HG03159 (cell line): Measurements from ENCODE around the gene PFN1.

Experiments
- ATAC-seq: cut with Tn5 transposase; IDR thresholded peaks from one replicate; pipeline ENCODE4 v1.9.1; 2021; ENCODE audit warnings: mild to moderate bottlenecking, moderate library complexity; ENCODE audit not compliant: unreplicated experiment

The PFN1 gene

DNA sequence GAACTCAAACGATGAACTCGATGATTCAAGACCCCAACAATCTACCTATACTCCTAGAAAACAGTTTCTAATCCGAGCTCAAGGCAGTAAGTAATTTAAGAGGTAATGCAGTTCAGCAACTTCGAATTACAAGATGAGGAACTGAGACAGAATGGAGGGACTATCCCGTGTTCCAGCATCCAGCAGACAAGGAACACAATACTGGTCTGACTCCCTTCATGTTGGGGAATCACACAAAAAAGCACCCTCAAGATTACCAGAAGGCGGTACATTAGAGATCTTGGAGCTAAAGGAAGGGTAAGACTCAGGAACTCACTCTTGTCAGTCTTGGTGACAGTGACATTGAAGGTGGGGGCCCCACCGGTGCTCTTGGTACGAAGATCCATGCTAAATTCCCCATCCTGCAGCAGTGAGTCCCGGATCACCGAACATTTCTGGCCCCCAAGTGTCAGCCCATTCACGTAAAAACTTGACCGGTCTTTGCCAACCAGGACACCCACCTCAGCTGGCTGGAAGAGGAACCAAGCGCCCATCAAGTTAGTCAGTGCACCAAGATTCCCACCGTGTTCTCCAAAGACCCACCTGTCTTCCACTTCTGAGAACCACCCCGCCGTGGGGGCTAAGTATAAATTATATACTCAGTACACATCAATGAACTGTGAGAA is 1.9 kb downstream of the PFN1 start:
- no peak for ATAC-seq

DNA sequence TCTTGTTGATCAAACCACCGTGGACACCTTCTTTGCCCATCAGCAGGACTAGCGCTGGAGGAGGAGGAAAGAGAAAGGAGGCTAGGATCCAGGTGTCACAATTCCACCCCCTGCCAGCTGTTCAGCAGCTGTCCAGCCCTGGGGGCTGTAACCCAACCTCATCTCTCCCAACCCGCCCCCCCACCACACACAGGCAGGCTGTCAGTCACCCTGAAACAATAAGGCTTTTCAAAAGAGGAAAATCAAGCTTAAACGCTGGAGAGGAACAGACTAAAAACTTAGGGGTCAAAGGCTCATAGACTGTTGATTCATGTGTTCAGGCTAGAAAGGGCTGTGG is 2.4 kb downstream of the PFN1 start:
- no peak for ATAC-seq

DNA sequence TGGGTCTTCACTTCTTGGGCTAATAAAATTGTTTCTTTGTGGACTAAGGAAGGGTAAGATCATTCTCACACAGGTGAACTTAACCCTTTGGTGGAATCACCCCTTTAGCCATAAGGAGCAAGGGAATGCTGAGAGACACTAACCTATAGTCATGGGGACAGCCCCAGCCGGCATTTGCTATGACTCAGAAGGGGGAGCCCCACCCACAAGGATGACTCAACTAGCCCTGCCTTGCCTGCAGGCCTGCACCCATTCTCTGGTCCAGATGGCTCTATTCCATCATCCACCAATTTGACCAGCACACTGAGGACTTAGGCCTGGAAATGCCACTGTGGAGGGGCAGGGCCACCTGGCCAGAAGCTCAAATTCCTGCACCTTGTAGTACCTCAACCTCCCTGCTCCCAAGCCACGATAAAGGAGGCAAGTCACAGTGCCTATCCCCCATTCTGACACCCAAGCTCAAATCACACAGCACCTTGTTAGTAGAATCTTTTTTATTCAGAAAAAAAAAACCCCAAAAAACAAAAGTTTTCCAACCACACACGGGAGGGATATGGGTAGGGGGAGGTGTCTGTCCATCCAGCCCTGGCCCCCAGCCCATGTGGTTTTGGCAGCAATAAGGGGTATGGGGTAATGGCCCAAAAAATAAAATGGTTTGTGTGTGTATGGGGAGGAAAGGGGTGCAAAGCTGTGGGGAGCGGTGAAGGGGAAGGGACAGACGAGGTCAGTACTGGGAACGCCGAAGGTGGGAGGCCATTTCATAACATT is 3.0 kb downstream of the PFN1 start:
- ATAC-seq, result no peak

DNA sequence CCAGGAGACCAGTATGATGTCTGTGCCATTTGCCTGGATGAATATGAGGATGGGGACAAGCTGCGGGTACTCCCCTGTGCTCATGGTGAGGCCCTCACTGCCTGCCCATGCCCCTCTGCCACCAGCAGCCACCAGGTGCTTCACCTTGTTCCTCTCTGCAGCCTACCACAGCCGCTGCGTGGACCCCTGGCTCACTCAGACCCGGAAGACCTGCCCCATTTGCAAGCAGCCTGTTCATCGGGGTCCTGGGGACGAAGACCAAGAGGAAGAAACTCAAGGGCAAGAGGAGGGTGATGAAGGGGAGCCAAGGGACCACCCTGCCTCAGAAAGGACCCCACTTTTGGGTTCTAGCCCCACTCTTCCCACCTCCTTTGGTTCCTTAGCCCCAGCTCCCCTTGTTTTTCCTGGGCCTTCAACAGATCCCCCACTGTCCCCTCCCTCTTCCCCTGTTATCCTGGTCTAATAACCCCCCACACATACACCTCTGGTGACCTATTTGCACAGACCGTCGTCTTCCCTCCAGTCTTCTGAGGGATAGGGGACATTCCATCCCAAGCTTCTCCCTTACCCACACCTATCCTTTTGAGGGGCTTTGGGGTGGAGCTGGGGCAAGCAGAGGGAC is 3.7 kb downstream of the PFN1 start:
- no peak for ATAC-seq

DNA sequence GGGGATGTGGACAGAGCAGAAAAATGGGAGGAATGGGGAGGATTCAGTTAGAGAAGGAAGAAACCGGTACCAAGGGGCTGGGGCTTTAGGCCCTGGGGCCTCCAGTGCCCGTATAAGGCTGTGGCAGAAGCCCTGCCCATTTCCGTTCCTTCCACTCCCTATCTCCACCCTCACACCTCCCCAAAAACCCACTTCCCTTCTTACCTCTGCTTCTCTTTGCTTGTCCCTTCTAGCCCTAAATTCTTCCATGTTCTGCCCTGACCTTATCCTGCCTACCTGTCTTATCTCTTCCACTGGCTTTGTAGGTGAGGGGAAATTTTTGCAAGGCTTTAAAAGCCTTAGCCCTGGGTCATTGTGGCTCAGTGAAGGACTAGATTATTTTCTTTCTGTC is 4.2 kb downstream of the PFN1 start:
- no peak for ATAC-seq

DNA sequence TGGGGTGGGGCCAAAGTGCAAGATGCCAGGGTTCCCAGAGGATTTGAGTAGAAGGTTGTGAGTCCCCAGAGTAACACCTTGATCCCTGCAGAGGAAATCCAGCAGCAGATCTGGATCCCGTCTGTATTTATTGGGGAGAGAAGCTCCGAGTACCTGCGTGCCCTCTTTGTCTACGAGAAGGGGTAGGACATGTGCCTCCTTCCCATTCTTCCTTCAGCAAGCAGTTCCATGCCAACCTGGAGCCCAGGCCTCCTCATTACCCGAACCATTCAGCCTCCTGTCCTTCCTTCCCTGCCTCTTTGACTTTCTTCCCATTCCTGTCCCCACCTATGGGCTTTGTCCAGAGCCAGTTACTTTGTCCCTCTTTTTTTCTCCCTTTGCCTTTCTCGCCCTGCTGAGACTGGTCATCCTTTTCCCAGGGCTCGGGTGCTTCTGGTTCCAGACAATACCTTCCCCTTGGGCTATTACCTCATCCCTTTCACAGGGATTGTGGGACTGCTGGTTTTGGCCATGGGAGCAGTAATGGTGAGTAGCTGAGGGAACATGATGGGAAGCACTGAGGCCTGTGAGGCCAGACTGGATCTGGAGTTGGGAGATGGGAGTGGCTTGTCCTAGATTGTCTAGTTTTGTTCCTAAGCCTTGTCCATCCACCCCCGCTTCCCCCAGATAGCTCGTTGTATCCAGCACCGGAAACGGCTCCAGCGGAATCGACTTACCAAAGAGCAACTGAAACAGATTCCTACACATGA is 5.4 kb downstream of the PFN1 start:
- no peak for ATAC-seq

DNA sequence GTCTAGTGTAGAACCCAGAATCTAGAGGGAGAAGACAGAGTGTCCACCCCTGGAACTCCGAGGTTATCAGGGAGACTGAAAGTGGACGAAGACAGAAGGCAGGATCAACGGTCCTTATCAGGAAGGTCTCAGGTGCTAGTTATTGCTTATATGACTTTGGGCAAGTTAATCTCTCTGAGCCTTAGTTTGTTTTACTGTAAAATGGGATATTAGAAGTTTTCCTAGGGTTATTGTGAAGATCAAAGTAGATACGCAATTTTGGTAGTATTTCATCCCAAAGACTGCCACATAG is 7.1 kb downstream of the PFN1 start:
- ATAC-seq, result no peak

DNA sequence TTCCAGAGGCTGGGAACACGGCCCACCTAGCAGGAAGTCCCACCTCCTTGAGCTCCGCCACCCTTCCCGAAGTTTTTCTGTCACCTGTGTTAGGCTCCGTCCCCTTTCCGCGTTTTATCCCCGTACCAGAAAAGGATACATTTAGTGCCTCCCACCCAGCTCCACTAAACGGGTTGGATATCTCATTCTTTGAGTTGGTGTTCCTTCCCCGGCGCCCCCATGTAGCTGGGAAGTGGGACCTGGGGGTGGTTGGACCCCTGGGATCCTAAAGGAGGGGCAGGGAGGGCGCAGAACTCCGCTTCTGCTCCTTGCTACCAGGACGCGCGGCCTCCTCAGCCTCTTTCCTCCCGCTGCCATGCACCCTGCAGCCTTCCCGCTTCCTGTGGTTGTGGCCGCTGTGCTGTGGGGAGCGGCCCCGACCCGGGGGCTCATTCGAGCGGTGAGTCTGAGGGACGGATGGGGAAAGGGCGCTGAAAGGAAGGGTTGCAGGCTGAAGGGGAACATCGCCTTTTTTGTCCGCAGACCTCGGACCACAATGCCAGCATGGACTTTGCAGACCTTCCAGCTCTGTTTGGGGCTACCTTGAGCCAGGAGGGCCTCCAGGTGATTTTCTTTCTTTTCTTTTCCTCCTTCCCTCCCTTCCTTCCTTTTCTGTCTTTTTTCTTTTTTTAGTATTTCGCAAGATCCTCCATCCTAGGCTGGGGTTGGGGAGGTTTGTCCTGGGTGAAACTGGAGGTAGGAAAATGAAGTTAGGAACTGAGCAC is 7.6 kb downstream of the PFN1 start:
- ATAC-seq, result no peak

DNA sequence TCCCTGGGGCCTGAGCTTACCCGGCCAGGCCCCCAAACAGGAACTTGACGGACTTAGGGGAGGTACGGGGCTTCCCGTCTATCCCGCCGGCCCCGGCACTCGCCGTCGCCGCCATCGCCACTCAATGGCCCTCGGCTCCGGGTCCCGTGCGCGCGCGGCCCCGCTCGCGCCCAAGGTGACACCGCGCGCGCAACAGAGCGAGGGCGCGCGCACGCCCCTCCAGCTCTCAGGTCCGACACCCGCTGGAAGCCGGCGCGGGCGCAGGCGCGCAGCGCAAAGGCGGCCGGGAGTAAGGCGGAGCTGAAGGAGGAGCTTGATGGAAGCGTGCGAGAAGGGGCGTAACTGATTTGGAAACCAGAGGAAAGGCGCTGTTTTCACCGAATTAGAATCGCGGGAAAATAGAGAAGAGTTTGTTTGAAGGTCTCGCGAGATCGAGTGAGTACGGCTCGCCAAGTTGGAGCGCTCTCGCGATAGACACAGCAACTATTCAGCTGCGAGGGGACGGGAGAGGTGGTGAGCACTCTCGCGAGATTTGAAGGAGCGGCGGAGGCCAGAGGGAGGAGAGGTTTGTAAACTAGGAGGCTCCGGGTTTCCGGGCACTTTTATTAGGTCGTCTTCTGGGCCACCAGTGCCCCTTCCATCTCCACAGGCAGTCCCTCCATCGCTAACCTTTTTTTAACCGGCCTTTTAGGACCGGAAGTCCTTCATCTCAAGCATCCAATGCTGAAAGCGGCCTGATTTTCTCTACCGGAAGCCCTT is 8.4 kb downstream of the PFN1 start, which contains the start of the genes RNF167 and SLC25A11:
TSS of gene RNF167 (plus strand) at position 473 of the 759 bp plus-strand sequence. CDS start 642 bp downstream, outside the sequence.
TSS of gene SLC25A11 (minus strand) at position 251 of the 759 bp plus-strand sequence. CDS start at position 115, 136 bp downstream.
- ATAC-seq, result peak; percentile 68

DNA sequence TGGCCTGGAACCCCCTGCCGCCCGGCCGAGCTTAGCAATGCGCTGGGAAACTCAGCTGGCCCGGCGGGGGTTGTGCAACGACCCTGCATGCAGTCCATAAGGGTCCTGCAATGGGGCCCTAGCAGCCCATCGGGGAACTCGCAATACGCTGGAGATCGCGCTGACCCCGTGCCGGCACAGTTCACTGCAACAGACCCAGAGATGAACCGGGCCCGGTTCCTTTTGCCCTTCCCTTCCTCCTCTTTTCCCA is 8.9 kb downstream of the PFN1 start:
- no peak for ATAC-seq

DNA sequence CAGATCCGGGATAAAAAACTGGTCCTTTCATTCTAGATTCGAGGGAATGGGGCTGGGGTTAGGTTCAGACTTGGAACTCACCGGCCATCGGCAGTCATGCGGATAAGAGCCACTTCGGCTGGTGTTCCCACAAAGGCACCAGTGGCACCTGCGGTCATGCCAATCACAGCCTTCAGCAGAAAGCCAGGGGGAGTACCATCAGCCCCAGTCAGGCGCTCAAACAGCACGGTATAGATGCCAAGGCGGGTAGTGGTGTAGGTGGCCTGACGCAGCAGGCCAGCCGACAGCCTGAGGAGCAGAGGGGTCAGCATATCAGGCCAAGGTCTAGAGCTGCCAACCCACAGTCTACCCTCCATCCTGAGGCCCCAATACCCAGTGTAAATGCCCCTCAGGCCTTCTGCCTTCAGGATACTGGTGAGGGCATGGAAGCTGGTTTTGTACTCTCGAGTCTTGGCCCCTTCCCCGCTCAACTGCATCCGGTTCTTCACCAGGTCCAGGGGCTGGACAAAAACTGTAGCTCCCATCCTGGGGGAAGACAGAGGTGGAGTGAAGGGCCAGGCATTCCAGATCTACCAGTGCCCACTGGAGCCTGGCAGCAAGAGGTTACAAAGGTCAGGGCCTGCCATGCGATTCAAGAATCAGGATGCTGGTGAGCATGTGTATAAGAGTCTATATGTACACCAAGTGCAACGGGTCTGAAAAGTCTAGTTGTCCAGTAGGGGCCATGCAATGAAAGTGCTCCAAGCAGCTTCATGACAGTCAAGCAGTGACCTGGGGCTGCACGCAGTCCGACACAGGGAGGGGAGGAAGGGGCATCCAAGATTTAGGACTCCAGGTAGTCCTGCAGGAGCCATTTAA is 9.4 kb downstream of the PFN1 start:
- no peak for ATAC-seq

DNA sequence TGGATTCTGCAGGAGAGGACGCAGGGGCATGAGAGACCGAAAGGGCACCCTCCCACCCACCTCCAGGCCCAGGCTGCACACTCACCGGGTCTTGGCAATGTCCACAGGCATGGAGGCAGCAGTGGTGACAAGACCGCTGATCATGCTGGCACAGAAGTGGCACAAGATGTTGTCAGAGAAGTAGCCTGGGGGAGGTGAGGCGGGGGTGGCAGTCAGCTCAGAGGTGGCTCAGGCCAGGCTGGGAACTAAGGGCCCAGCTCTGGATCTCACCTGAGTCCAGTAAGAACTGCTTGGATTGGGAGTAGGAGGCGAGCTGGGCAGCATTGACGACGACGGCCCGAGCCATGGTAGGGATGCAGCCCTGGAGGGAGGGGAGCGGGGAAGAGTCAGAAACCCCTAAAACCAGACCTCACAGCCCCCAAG is 10.2 kb downstream of the PFN1 start:
- no peak for ATAC-seq

DNA sequence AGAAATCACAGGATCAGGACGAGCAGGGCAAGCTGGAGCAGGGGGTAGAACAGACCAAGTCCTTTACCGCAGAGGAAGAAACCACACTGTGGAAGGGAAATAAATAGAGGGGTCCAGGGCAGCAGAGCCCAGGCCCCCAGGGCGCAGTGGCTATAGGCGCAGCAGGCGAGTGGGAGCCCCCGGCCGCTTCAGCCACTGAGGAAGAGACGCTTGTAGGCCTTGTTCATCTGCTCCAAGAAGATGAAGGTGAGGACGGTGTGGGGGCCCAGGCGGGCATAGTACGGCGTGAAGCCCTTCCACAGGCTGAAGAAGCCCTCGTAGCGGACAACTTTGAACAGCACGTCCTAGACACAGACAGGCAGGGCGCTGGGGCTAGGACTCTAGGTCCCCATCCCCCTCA is 10.8 kb downstream of the PFN1 start:
- ATAC-seq, result no peak

DNA sequence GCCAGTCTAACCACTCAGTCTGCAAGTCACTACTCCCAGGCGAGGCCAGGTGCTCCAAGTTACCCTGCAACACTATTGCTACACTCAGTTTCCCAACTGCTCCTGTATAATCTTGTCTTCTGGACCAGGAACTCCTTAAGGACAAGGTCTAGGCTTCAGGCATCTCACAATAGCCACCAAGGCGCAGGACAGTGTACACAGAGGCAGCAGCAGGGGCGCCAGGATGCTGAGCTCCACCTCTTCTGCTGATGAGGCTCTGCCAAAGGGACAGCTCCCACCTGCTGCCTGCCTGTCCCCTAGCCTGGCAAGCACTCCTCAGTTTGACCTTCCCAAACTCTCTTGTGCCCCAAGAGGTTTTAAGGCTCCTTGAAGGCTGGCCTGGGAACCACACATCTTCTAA is 11.9 kb downstream of the PFN1 start:
- no peak for ATAC-seq

DNA sequence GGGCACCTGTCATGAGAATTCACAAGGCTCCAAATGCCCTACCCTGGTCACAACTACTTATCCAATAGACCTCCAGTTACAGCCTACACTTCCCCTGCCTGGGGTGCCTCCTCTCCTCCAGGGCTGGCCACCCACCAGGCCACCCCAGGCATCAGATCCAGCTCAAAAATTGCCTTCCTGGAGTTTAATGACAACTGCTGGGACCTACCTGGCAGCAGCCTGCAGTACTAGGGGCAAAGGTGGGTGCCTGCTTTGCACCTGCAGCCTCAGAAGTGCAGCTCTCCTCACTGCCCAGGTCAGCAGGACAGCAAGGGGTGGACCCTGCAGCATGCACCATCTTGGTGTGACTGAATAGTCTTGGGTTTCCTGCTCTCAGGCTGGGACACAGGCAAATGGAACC is 12.7 kb downstream of the PFN1 start:
- no peak for ATAC-seq

DNA sequence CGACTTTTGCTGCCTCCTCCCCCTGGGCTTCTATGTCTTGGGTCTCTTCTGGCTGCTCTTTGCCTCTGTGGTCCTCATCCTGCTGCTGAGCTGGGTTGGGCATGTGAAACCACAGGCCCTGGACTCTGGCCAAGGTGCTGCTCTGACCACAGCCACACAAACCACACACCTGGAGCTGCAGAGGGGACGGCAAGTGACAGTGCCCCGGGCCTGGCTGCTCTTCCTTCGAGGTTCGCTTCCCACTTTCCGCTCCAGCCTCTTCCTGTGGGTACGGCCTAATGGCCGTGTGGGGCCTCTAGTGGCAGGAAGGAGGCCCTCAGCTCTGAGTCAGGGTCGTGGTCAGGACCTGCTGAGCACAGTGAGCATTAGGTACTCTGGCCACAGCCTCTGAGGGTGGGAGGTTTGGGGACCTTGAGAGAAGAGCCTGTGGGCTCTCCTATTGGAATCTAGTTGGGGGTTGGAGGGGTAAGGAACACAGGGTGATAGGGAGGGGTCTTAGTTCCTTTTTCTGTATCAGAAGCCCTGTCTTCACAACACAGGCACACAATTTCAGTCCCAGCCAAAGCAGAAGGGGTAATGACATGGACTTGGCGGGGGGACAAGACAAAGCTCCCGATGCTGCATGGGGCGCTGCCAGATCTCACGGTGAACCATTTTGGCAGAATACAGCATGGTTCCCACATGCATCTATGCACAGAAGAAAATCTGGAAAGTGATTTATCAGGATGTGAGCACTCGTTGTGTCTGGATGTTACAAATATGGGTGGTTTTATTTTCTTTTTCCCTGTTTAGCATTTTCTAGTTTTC is 14.0 kb downstream of the PFN1 start:
- no peak for ATAC-seq

DNA sequence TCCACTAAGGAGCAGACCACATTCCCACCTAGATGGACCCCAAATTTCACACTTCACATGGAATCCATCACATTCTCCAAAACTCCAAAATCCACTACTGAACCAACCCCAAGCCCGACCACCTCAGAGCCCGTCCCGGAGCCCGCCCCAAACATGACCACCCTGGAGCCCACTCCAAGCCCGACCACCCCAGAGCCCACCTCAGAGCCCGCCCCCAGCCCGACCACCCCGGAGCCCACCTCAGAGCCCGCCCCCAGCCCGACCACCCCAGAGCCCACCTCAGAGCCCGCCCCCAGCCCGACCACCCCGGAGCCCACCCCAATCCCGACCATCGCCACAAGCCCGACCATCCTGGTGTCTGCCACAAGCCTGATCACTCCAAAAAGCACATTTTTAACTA is 14.7 kb downstream of the PFN1 start:
- ATAC-seq, result no peak

DNA sequence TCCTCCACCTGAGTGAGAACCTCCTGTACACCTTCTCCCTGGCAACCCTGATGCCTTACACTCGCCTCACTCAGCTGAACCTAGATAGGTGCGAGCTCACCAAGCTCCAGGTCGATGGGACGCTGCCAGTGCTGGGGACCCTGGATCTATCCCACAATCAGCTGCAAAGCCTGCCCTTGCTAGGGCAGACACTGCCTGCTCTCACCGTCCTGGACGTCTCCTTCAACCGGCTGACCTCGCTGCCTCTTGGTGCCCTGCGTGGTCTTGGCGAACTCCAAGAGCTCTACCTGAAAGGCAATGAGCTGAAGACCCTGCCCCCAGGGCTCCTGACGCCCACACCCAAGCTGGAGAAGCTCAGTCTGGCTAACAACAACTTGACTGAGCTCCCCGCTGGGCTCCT is 15.6 kb downstream of the PFN1 start:
- no peak for ATAC-seq

DNA sequence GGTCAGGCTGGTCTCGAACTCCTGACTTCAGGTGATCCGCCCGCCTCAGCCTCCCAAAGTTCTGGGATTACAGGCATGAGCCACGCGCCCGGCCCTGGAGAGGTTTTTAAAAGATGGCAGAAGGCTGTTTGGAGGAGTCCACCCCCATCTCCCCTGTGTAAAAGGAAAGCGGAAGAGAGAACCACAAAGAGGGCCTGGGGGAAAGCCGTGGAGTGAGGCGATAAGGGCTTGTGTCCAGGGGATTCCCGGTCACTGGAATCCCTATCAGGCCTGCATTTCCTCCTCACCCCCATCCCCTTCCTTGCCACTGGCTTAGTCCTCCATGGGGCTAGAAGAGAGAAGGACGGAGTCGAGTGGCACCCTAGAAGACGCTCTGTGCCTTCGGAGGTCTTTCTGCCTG is 16.4 kb downstream of the PFN1 start, which contains the start of gene GP1BA:
TSS of gene GP1BA (plus strand) at position 315 of the 400 bp plus-strand sequence. CDS start 328 bp downstream, outside the sequence.
- ATAC-seq, result no peak
